Renal pelvis (tissue), 4 donors: ENCODE measurements around the gene CENPM. TPM values are rescaled to one million over a fixed set of nuclear protein-coding genes. Genes with fewer than 3 reads are reported as not detected.
A peak's percentile ranks its signal among the peaks of the same experiment; 100 is the strongest.
"Not testable (repeated sequence)": the region's sequence is repeated elsewhere in the genome, so short reads cannot be mapped to it uniquely, and the experiment has no call there.

ENCODE experiments used
- DNase-seq: peaks from one replicate; pipeline ENCODE4 v3.0.0-alpha.2; 2013
- polyA plus RNA-seq, 3 donors: library from polyadenylated mRNA; unstranded; fragments of 120-200 nt; gene quantifications; one replicate each; pipeline ENCODE4 v1.2.1, GENCODE V29; 2013; ENCODE audit not compliant: insufficient read length in 3 of 3

CENPM gene
- polyA plus RNA-seq, 3 donors, result 13.8 to 18.5 (median 18.2) TPM

DNA sequence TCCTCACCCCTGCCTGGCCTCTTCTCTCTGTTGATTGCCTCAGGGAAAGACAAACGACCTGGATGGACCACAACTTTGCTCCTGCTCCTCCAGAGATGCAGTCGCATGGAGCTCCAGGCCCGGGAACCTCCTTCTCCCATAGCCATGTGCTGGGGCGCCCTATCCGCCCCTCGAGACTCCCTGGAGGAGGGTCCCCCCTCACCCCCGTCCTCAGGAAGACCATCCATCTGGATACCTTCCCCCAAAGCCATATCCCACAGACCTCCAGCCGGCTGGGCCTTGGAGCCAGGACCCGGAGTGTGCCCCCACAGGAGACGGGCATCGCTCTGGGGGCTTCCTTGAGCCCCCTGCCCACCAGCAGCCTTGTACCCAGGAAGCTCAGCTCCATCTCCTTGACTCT, 24.5 kb upstream of the CENPM start:
- DNase-seq, result no peak

DNA sequence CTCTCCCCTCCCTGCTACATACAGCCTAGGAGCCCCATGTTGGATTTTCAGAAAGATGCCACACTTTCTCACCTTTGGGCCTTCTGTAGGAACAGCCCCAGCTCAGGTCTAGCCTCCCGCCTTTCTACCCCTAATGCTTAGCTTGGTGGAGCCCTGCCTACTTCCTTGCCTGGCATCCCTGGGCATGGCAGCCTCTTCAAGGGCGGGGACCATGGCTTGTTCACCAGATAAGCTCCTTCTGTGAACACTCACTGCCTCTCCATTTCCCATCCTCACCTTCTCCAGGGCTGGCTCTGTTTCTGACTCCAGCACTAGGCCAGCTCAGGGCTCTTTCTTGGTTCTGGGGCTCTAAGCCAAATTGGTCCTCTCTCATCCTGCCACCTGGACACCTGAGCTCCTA, 23.6 kb upstream of the CENPM start:
- no peak for DNase-seq

DNA sequence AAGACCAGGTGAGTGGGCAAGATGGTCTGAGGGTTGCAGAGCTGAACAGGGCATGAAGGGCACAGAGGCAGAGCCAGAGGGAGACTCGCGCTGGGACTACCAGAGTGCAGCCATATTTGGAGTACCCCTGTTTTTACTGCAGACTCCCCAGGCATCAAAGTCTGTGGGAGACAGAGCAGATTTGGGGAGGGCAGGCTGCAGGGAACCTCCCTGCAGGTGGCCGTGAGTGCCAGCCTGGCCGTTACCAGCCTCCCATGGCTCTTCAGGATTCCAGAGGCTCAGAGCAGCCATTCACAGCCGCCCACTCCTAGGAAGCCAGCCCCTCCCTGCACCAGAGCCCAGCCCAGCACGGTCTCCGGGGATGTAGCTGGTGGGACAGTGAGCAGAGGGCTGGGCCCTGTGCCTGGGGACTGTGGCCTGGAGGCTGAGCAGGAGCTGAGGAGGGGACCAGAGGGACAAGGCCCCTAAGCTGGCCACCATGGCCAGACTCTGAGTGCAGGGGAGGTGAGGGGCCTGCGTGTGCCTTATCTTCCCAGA, 22.2 kb upstream of the CENPM start, which contains the start of gene SEPTIN3:
TSS of gene SEPTIN3 (plus strand) at position 334 of the 537 bp plus-strand sequence. CDS start 2,050 bp downstream, outside the sequence.
- no peak for DNase-seq

DNA sequence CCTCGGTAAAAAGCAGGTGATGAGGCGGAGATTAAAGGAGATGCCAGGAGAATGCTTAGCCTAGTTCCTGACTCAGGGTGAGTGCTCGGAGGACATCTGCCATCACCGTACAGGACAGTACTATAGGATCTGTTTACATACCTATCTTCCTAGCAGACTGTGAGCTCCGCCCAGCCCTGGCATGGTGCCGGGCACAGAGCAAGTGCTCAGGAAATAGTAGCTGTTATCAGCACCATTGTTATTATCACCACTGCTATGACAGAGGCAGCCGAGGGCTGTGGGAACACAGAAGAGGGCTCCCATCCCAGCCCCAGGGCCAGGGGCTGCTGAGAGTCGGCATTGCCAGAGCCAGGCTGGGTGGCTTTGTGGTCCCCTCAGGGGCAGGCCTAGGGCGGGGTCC, 21.6 kb upstream of the CENPM start:
- no peak for DNase-seq

DNA sequence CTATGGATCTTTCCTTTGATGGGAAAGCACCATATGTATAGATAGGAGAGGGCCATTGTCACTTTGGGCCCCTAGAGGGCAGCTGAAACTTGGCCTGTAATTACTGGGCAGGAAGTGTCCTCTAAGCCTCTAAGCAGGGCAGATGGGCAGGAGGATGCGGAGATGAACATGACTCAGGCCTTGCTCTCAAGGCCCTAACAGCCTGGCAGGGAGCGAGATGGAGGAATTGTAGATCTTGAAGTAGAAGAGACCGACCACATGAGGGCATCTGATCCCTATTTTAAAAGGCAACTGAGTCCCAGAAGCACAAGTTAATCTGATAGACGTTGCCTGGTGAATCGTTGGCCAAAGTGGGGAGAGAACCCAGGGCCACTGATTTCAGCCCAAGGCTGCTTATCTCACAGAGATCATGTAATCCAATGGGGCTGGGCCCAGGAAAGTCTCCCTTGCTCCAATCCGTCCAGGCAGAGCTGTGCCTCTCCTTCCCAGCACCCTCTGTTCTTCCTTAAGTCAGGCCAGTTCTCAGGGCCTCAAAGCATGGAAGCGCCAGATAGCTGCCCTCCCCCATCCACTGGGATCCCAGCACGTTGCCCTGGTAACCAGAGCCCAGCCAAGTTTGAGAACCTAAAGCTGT, 19.8 kb upstream of the CENPM start:
- DNase-seq, result no peak

DNA sequence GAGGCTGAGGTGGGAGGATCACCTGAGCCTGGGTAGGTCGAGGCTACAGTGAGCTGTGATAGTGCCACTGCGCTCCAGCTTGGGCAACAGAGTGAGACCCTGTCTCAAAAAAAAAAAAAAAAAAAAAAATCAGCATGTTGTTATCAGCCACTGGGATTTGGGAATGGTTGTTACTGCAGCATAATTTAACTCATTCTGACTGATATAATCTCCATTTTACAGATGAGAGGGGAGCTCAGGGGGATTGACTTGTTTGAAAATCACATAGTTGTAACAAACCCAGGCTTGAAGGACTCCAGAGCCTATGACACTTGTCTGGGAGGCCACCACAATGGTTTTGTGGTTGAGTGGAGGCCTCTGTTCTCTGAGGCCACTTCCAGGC, 19.3 kb upstream of the CENPM start:
- no peak for DNase-seq

DNA sequence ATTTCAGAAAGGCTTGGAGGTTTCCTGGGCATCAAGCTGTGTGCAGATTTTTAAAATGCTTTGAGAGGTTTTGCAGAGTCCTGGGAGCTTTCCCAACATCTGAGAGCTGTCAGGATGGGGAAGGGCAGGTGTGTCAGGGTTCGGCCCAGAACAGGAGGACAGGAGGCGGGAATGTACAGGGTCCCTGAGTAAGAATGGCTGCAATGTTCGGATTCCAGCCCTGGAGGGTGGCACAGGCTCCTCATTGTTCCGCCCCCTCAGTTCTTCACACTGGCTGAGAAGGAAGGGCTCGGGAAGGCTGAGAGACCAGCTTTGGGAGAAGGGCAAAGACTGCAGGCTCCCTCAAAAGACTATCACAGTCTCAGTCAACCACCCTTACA, 17.1 kb upstream of the CENPM start:
- DNase-seq, result no peak

DNA sequence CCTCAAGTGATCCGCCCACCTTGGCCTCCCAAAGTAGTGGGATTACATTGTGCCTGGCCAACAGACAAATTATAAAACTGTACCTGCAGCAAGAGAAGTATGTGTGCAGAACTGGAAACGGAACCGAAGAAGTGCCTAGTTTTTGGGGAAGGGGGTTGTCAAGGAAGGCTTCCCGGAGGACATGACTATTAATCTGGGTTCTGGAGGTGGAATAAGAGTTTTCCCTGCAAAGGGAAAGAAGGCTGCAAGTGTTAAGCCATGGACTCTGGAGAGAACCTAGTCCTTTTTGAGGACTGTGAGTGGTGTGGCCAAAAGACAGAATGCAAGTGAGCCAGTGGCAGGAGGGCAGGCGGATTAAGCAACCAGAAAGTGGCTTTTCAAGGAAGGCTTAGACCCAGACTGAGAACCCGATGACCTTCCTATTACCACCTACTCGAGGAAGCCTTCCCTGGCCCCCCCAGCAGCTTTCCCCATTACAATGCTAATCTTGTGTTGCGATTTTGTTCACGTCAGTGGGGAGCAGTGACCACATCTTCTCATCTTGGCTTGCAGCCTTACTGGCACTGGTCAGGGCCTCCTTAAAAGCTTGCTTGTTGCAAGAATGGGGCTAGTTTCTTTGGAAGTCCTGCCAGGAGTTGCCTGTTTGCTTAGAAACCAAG, 16.6 kb upstream of the CENPM start:
- no peak for DNase-seq

DNA sequence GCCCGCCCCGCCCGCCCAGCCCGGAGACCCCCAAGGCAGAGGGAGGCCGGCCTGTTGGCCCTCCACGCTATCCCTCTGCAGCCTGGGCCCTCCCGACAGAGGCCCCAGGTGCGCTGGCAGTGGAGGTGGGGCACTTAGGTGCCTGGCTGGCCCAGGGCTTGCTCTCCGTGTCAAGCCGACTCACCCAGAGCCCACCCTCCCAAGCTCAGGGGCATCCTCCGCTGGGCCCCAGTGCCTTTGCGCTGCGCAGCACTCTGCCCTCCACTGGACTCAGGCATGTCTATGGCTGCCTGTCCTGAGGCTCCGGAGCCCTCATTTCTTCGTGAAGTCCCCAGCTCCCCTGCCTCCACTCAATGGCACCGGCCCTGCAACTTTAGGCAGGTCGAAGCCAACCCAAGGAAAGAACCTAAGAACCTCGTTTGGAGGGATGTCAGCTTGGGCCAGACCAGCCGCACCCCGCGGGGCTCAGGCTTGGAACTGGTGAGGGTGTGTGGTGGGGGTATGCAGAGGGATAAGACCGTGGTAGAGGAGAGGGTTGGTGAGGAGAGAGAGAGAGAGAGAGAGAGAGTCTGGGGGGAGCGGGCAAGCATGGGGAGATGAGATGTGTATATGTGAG, 11.1 kb upstream of the CENPM start:
- DNase-seq, result no peak

DNA sequence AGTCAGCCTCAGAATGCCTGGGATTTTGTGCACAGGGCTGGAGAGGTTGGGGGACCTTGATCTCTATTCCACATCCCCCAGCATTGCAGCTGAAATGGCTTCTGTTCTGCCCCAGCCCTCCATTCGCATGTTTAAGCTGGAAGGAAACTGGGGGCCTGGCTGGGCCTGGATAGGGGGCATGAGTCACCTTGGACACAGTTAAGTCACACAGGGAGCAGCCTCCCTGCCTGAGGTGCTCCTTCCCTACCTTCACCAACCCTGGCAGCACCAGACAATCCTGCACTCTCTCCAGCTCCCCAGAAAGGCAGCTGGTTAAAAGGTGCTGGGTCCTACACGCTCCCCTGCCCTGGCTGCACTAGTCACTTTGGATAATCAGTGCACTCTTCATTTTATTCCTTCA, 5.8 kb upstream of the CENPM start:
- no peak for DNase-seq

DNA sequence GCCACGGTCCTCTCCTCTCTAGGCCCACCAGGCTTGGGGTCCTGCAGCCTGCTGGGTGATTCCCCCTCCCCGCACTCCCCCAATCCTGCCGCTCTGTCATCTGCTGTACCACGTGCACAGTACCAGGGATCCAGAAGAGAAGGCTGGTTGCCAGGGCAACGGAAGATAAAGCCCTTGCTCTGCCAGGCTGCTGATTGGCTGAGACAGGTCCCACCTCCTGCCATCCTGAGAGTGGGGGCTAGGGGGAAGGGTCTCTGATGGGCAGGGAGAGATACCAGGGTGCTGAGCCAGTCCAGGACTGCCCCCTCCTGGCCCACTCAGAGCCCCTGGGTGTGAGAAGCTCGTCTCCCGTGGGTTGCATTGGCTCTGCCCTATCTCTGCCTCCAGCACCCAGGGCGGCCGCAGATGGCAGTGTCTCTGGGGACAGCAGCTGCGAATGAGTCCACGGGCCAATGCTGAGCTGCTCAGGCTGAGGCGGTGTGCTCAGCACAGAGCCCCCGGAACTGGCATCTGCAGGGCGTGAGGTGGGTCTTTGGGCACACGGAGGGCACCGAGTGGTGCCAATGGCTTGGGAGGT, 5.0 kb upstream of the CENPM start, which contains the start of gene SMIM45:
TSS of gene SMIM45 (plus strand) at position 253 of the 577 bp plus-strand sequence.
- DNase-seq, result no peak

DNA sequence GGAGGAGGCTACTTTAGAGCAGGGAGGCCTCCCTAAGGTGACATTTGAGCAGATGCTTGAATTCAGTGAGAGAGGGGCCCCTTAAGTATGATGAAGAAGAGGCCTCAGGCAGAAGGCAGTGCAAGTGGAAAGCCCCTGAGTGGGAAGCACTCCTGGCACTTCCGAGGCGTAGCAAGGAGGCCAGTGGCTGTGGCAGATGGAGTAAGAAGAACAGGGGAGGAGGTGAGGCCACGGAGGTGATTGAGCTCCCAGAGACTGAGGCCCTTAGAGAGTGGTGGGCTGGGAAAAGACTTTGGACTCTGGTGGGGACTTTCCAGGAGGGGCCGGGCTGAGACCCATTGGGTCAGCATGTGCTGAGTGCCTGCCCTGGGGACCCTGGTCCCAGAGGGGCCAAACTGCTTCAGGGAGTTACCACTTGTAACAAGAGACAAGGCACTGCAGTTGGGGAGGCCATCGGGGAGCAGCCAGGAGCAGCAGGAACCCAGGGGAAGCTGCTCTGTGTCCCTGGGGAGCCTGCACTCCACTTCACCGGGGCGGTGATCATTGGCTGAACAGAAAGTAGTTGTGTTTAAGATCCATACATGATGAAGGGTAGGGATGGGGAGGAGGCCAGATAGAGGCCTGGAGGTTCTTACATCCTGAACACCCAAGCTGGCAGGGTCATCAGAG, 2.5 kb upstream of the CENPM start:
- no peak for DNase-seq

DNA sequence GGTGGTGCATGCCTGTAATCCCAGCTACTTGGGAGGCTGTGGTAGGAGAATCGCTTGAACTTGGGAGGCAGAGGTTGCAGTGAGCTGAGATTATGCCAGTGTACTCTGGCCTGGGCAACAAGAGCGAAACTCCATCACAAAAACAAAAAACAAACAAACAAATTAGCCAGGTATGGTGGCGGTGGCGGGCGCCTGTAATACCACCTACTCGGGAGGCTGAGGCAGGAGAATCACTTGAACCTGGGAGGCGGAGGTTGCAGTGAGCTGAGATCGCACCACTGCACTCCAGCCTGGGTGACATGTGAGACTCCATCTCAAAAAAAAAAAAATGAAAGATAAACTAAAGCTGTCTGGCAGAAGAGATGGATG, 2.0 kb upstream of the CENPM start:
- DNase-seq, result not testable (repeated sequence)

DNA sequence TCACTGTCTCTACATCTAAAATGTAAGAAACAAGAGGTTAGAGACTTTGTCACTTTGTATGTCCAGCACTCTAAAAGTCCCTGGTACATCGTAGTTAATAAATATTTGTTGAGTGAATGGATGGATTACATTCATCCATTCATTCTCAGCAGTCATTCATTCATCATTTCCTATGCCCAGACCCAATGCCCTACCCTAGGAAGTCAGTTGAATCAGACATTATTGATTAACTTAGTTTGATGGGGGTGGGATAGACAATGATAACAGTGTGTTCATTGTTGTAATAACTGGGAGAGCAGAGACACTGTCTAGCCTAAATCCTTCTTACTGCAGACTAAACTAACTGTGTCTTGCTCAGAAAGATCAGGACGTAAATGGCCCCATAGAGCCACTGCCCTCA, 1.2 kb upstream of the CENPM start:
- DNase-seq, result no peak

DNA sequence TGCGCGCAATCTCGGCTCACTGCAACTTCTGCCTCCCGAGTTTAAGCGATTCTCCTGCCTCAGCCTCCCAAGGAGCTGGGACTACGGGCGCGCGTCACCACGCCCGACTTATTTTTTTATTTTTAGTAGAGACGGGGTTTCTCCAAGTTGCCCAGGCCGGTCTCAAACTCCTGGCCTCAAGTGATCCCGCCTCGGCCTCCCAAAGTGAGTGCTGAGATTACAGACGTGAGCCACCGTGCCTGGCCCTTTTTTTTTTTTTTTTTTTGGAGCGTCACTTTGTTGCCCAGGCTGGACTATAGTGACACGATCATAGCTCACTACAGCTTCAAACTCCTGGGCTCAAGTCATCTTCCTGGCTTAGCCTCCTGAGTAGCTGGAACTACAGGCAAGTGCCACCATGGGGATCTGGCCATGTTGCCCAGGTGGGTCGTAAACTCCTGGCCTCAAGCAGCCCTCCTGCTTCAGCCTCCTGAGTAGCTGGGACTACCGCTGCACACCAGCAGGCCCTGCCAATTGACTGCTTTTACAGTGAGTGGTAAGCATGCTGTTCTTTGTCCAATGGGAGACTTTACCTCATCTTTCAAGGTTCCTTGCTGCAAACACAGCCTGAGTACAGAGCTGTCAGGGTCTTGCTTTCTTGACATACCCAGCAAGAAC, 600 bp upstream of the CENPM start:
- no peak for DNase-seq

DNA sequence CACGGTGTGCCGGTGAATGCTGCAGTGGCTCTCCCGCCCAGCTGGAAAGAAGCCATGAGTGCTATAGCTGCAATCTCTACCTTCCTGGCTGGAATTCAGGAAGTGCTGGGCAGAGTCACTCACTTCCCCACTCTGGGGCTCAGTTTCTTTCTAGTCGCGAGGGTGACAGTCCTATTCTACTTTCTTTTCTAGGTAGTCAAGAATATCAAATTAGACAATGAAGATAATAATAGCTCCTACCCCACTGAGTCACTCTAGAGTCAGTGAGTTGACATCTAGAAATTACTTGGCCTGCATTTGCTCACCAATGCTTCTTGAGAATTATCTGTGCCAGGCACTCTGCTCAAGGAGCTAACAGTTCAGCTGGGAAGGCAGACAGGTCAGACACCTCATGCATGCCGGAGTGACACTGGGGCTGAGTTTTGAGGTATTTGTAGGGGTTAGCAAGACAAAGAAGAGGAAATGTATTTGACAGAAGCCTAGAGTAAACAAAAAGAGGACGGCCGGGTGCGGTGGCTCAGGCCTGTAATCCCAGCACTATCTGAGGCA, 3.2 kb downstream of the CENPM start:
- no peak for DNase-seq

DNA sequence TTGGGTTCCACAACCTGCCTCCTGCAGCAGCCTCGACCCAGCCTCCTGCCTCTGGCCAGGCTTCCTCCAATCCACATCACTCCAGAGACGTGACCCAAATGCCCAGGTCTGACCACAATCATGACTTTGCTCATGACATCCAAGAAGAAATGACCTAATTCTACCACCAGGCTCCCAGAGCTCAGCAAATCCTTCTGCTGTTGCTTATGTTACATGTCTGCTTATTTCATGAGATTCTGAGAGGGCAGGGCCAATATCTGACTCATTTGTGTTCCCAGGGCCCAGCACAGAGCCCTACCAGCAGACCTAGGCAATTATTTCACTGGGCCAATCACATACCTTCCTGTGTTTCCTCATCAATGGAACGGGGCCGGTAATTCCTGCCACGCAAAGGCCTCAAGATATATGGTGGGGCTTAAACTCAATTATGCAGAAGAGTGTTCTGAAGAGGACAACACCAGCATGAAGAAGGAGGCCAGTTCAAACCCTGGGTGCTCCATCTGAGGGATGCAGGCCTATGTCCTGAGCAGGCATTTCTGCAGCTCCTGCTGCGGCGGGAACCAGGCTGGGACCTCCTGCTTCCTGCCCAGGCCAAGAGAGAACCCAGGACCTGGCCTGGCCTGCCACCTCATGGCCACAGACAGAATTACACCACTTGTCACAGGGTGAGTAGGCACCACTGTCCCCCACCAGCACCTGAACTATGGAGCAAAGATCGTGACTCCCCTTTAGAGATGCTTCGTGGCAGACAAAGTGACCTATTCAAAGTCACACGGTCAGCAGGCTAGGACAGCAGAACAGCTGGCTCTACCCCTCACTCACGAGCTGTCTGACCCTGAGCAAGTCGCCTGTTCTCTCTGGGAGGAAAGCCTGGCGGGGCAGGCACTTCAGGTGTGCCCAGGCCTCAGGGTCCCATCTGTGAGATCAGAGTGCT, 5.9 kb downstream of the CENPM start:
- DNase-seq, result peak; percentile 76

DNA sequence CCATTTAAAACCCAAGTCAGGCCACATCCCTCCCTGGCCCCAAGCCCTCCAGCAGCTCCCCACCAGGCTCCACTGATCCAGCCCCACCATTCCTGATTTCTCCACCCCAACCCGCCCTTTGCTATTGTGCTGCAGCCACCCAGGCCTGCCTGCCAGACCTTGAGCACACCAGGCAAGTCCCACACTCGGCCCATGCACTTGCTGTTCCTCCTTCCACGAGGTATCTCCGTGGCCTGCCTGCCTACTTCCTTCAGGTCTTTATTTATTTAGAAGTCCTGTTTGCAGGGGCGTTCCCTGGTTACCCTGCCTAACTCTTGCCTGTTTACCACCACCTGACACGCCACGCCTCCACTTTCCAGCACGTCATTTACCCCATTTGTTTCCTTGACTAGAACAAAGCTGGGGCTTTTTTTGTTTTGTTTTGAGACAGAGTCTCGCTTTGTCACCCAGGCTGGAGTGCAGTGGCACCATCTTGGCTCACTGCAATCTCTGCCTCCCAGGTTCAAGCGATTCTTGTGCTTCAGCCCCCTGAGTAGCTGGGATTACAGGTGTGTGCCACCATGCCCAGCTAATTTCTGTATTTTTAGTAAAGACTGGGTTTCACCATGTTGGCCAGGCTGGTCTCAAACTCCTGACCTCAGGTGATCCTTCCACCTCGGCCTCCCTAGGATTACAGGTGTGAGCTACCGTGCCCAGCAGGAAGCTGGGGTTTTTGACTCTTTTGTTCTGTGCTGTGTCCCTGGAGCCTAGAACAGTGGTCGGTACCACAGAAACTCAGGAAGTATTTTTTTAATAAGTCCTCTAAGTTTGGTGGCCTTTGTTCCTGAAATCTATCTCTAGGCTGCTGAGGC, 6.7 kb downstream of the CENPM start:
- no peak for DNase-seq

DNA sequence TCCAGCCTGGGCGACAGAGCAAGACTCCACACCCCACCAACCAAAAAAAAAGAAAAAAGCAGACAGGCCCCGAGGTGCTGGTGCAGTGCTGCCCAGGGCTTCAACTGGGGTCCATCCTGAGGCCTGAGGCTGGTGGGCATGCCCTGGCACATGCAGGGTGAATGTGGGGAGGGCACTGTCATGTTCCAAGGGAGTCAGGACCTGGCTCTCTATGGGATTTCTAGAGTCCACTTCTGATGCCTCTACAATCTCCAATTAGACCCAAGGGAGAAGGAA, 10.1 kb downstream of the CENPM start:
- no peak for DNase-seq

DNA sequence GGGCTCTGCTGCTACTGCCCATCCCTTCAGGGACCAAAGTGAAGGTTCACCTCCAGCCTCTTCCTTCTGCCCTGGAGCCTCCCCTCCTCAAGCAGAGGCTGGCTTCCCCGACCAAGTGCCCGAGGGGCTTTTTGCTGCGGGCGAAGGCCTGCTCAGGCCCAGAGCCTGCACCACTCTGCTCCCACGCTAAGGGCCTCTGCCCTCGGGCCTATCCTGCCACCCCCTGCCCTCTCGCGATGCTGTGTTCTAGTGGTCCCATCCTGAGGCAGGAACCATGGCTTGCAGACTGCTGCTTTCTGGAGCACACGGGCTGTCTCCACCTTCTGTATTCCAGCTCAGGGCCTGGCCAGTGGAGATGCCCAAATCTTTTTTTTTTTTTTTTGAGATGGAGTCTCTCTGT, 11.4 kb downstream of the CENPM start:
- no peak for DNase-seq
